ENCODE results near the gene ANTXRL.
"Not testable (repeated sequence)": the region's sequence is repeated elsewhere in the genome, so short reads cannot be mapped to it uniquely, and the experiment has no call there.

ANTXRL gene

GRCh38 chr10:46301721-46302479 lies 15.1 kb downstream of the ANTXRL start:
- no peak for DNase-seq
- no peak overlapping the region for H3K27ac ChIP-seq (ENCODE audit: insufficient read depth, low read length, poor library complexity, severe bottlenecking)
- peaks cover 20% of the 10 kb centered on the region for H3K4me1 ChIP-seq (ENCODE audit: control insufficient read depth, insufficient read depth, low read length, poor library complexity, severe bottlenecking)
- H3K9me3 ChIP-seq (ENCODE audit: control insufficient read depth, low read length): no peaks in the 10 kb centered on the region
- H3K36me3 ChIP-seq (ENCODE audit: control insufficient read depth, insufficient read depth, low read length): no peaks in the 10 kb centered on the region
- H3K27me3 ChIP-seq (replicated peaks; ENCODE audit: control insufficient read depth, insufficient read depth, low read length, poor library complexity, severe bottlenecking): no peaks in the 10 kb centered on the region
- no peak overlapping the region for H3K4me3 ChIP-seq (ENCODE audit: insufficient read depth, low read depth, low read length, poor library complexity, severe bottlenecking)

DNA sequence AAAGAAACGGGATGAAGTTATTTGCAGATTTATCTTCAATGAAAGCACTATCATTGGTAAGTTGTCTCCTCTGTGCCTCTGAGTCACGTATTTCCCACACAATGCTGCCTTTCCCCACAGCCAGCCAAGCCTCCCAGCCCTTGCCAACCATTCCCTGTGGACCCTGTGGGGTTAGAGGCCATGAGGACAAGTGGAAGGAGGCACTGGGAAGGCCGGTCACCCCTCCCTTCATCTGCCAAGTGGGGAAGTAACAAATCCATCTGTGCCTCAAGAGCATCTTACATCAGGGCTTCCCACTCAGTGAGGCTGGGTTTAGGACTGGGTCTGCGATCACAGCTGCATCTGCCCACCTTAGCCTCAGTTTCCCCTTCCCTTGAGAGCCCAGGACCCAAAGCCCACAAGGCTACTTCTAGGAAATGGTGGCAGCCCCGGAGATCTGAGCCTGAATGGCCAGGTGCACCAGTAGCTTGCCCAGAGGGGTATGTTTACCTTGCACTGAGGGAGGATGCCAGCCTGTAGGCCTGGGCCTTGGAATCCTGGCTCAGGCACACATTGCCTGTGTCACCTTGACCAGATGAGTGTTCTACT lies 16.1 kb downstream of the ANTXRL start:
- H3K4me3 ChIP-seq (ENCODE audit: insufficient read depth, low read depth, low read length, poor library complexity, severe bottlenecking); H3K36me3 ChIP-seq (ENCODE audit: control insufficient read depth, insufficient read depth, low read length); H3K27ac ChIP-seq (ENCODE audit: insufficient read depth, low read length, poor library complexity, severe bottlenecking); DNase-seq; H3K9me3 ChIP-seq (ENCODE audit: control insufficient read depth, low read length); H3K27me3 ChIP-seq (replicated peaks; ENCODE audit: control insufficient read depth, insufficient read depth, low read length, poor library complexity, severe bottlenecking): not testable (repeated sequence)
- peaks cover 20% of the 10 kb centered on the region for H3K4me1 ChIP-seq (ENCODE audit: control insufficient read depth, insufficient read depth, low read length, poor library complexity, severe bottlenecking)

- Histone ChIP-seq H3K4me3 (ENCODE audit: insufficient read depth, low read depth, low read length, poor library complexity, severe bottlenecking) (no peak overlapping the region), H3K36me3 (ENCODE audit: control insufficient read depth, insufficient read depth, low read length) (no peaks in the 10 kb centered on the region), H3K27ac (ENCODE audit: insufficient read depth, low read length, poor library complexity, severe bottlenecking) (no peak overlapping the region), H3K9me3 (ENCODE audit: control insufficient read depth, low read length) (no peaks in the 10 kb centered on the region), H3K4me1 (ENCODE audit: control insufficient read depth, insufficient read depth, low read length, poor library complexity, severe bottlenecking) (peaks cover 10% of the 10 kb centered on the region), H3K27me3 (replicated peaks; ENCODE audit: control insufficient read depth, insufficient read depth, low read length, poor library complexity, severe bottlenecking) (no peaks in the 10 kb centered on the region)
- no peak for DNase-seq
Observed at GRCh38 chr10:46304062-46304461, 17.3 kb downstream of the ANTXRL start.

DNA sequence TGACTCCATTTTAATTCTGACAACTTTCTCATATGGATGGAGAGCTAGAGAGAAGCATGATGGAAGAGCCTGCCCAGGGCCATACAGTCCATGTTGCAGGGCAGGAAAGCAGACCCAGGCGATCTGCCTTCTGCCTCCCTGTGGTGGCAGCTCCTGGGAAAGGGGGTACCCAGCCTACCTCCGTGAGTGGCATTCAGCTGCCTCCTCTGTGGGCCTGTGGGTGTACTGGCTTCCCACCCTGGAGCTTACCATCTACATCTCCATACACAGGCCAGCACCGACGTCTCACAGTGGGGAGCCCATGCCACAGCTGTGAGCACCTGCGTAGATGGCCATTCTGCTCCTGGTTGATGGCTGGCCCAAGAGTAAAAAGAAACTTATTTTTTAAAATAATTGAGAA lies 17.9 kb downstream of the ANTXRL start:
- not testable (repeated sequence) for H3K27ac ChIP-seq (ENCODE audit: insufficient read depth, low read length, poor library complexity, severe bottlenecking); H3K4me1 ChIP-seq (ENCODE audit: control insufficient read depth, insufficient read depth, low read length, poor library complexity, severe bottlenecking)

DNA sequence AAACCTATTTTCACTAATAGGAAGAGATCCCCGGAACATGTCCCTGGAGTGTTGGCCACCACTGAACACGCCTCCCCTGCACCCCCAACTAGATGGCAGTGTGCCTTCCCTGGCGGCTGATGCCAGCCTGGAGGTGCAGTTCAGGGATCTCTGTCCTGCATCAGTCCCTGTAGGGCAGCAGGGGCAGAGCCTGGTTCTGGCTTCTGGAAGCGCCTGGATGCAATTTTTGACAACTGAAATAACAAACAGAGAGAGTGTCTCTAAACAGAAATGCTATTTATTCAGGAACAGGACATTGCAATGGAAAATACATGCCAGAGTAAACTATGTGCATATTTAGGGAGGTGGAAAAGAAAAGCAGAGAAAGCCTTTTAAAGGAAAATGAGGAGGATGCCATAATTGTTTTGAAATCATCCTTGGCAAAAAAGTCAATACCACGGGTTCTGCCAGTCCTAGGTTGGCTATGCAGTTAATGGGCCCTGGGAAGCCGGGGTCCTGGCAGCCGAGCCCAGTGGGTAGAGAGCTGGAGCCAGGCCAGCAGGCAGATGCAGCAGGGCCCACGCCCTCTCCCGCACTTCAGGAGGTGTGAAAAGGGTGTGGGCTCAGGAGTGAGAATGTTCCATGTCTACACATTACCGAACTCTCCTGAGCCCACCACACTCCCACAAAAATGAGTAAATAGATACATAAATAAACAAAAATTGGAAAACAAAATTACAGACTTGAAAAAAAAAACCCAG lies 18.5 kb downstream of the ANTXRL start:
- Histone ChIP-seq H3K27me3 (replicated peaks; ENCODE audit: control insufficient read depth, insufficient read depth, low read length, poor library complexity, severe bottlenecking) (no peaks in the 10 kb centered on the region), H3K4me1 (ENCODE audit: control insufficient read depth, insufficient read depth, low read length, poor library complexity, severe bottlenecking) (no peaks in the 10 kb centered on the region), H3K36me3 (ENCODE audit: control insufficient read depth, insufficient read depth, low read length) (no peaks in the 10 kb centered on the region), H3K4me3 (ENCODE audit: insufficient read depth, low read depth, low read length, poor library complexity, severe bottlenecking) (no peak overlapping the region), H3K9me3 (ENCODE audit: control insufficient read depth, low read length) (no peaks in the 10 kb centered on the region), H3K27ac (ENCODE audit: insufficient read depth, low read length, poor library complexity, severe bottlenecking) (no peak overlapping the region)
- DNase-seq: no peak

More for the DNA sequence above, 17.9 kb downstream of the ANTXRL start:
- not testable (repeated sequence) for H3K36me3 ChIP-seq (ENCODE audit: control insufficient read depth, insufficient read depth, low read length); DNase-seq; H3K9me3 ChIP-seq (ENCODE audit: control insufficient read depth, low read length); H3K27me3 ChIP-seq (replicated peaks; ENCODE audit: control insufficient read depth, insufficient read depth, low read length, poor library complexity, severe bottlenecking); H3K4me3 ChIP-seq (ENCODE audit: insufficient read depth, low read depth, low read length, poor library complexity, severe bottlenecking)

- Histone ChIP-seq H3K9me3 (ENCODE audit: control insufficient read depth, low read length) (no peaks in the 10 kb centered on the region), H3K27ac (ENCODE audit: insufficient read depth, low read length, poor library complexity, severe bottlenecking) (no peak overlapping the region), H3K27me3 (replicated peaks; ENCODE audit: control insufficient read depth, insufficient read depth, low read length, poor library complexity, severe bottlenecking) (no peaks in the 10 kb centered on the region), H3K4me3 (ENCODE audit: insufficient read depth, low read depth, low read length, poor library complexity, severe bottlenecking) (no peak overlapping the region), H3K36me3 (ENCODE audit: control insufficient read depth, insufficient read depth, low read length) (no peaks in the 10 kb centered on the region), H3K4me1 (ENCODE audit: control insufficient read depth, insufficient read depth, low read length, poor library complexity, severe bottlenecking) (no peaks in the 10 kb centered on the region)
- DNase-seq: no peak
Observed at GRCh38 chr10:46305986-46306385, 19.2 kb downstream of the ANTXRL start.

DNA sequence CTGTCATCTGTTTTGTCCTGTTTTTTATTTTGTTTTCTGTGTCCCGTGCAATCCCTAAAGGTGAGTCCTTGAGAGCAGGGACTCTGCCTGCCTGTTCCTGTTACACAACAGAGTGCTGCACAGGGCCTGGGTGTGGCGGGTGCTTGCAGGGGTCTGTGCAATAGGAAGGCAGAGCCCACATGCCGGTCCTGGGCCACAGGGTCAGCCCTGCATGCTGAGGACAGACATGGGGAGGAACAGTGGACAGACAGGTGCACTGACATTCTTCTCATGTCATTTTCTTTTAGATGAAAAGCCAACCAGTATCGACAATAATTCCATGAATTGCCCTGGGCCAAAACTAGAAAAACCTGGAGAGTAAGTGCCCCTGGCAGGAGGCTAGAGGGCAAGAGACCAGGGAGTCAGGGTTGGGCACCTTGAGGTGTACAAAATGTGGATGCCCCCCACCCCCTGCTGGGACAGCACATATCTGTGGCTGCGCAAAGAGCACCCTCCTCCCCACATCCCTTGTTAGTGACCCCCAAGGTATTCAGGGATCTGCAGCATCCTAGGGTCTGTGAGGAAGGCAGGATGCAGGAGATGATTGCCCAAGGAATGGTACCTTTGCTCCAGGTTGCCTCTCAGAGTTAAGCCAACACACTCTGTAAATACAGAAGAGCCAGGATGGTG lies 19.9 kb downstream of the ANTXRL start:
- no peak overlapping the region for H3K4me3 ChIP-seq (ENCODE audit: insufficient read depth, low read depth, low read length, poor library complexity, severe bottlenecking)
- H3K27me3 ChIP-seq (replicated peaks; ENCODE audit: control insufficient read depth, insufficient read depth, low read length, poor library complexity, severe bottlenecking): no peaks in the 10 kb centered on the region
- H3K9me3 ChIP-seq (ENCODE audit: control insufficient read depth, low read length): no peaks in the 10 kb centered on the region
- H3K27ac ChIP-seq (ENCODE audit: insufficient read depth, low read length, poor library complexity, severe bottlenecking): no peak overlapping the region
- no peak for DNase-seq
- no peaks in the 10 kb centered on the region for H3K36me3 ChIP-seq (ENCODE audit: control insufficient read depth, insufficient read depth, low read length)
- H3K4me1 ChIP-seq (ENCODE audit: control insufficient read depth, insufficient read depth, low read length, poor library complexity, severe bottlenecking): no peaks in the 10 kb centered on the region

DNA sequence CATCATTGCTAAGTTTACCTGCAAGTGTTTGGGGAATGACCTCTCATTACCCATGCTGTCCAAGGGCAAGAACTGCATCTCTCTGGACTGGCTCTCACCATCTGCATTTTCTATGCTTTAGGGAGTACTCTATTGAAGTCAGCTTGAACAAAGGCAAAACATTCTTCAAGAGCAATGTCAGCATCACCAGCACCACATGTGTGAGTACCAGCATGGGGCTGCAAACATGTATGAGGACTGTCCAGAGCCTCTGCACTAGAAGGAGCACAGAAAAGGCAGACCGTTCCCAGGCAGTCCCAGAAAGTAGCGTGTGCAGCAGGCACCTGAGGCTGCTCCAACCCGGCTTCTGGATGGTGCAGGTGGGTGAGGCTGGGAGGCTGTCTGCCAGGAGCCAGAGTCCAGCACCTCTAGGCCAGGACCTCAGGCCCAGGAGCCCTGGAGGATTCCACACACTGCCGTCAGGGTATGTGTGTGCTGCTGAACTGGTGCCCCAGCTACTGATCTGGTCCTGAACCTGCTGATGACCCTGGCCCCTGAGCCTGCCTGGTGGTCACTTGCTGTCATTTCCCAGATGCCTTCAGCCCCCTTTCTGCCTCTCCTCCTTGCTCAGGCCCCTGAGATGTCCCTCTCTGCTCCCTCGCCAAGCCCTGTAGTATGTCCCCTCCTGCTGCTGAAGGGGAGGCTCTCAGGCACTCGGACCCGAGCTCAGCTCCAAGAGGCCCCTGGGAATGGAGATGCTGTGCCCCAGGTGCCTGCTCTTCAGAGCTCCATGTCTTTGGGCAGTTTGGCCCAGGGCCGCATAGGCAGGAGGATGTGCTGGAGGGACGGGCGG lies 20.7 kb downstream of the ANTXRL start:
- Histone ChIP-seq H3K36me3 (ENCODE audit: control insufficient read depth, insufficient read depth, low read length) (no peaks in the 10 kb centered on the region), H3K27ac (ENCODE audit: insufficient read depth, low read length, poor library complexity, severe bottlenecking) (no peak overlapping the region), H3K4me3 (ENCODE audit: insufficient read depth, low read depth, low read length, poor library complexity, severe bottlenecking) (no peak overlapping the region), H3K27me3 (replicated peaks; ENCODE audit: control insufficient read depth, insufficient read depth, low read length, poor library complexity, severe bottlenecking) (no peaks in the 10 kb centered on the region), H3K9me3 (ENCODE audit: control insufficient read depth, low read length) (no peaks in the 10 kb centered on the region), H3K4me1 (ENCODE audit: control insufficient read depth, insufficient read depth, low read length, poor library complexity, severe bottlenecking) (no peaks in the 10 kb centered on the region)
- DNase-seq: no peak

DNA sequence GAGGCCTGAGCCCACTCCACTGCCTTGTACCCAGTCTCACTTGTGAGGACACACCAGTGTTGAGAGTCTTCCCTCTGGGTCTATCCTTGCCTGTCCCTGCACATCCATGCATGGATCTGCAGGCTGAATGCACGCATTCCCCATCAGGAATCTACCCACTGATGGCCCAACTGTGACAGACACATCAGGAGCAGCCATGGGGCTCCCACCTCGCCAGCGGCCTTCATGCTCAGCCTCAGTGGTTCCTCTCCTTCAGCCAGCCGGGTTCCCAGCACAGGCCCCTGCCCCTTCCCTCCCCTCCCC lies 21.3 kb downstream of the ANTXRL start:
- no peak overlapping the region for H3K27ac ChIP-seq (ENCODE audit: insufficient read depth, low read length, poor library complexity, severe bottlenecking)
- H3K4me3 ChIP-seq (ENCODE audit: insufficient read depth, low read depth, low read length, poor library complexity, severe bottlenecking): no peak overlapping the region
- no peaks in the 10 kb centered on the region for H3K27me3 ChIP-seq (replicated peaks; ENCODE audit: control insufficient read depth, insufficient read depth, low read length, poor library complexity, severe bottlenecking)
- H3K36me3 ChIP-seq (ENCODE audit: control insufficient read depth, insufficient read depth, low read length): no peaks in the 10 kb centered on the region
- no peaks in the 10 kb centered on the region for H3K4me1 ChIP-seq (ENCODE audit: control insufficient read depth, insufficient read depth, low read length, poor library complexity, severe bottlenecking)
- DNase-seq: no peak
- no peaks in the 10 kb centered on the region for H3K9me3 ChIP-seq (ENCODE audit: control insufficient read depth, low read length)
